RWPE1 (cell line): ENCODE results near the gene SETD4.

Experiments
- CTCF ChIA-PET: fragments of 350-600 bp; sonication (Branson Sonifier 250); formaldehyde crosslinking; extraction: SDS; loops from one replicate; lab custom pipeline; 2021; lab: Yijun Ruan, JAX
- POLR2A ChIA-PET: fragments of 400-600 bp; formaldehyde crosslinking; extraction: SDS; loops from one replicate; lab custom pipeline; 2020; ENCODE audit warnings: antibody characterized with exemption; ENCODE audit not compliant: low non-redundant PET; lab: Yijun Ruan, JAX
- DNase-seq: peaks from one replicate; pipeline ENCODE4 v3.0.0; 2012; ENCODE audit warnings: low spot score
- H3K27ac ChIP-seq: fragments of 450-650 bp; 2 replicates; pipeline ENCODE4 v1.5.1; 2017
- CTCF ChIP-seq: fragments of 450-650 bp; conservative IDR thresholded peaks from 2 replicates; pipeline ENCODE4 v1.5.1; 2017; ENCODE audit warnings: low read depth, mild to moderate bottlenecking

Gene SETD4

GRCh38 chr21:36023092-36023480 is 37.2 kb downstream of the SETD4 start:
- ChIA-PET POLR2A (no interaction called here), CTCF (no interaction called here)
- no peak for TF ChIP-seq CTCF
- H3K27ac ChIP-seq: peak overlapping the region; percentile 56
- no peak for DNase-seq

GRCh38 chr21:36022427-36023091 is 37.8 kb downstream of the SETD4 start:
- no peak for DNase-seq
- H3K27ac ChIP-seq: no peak overlapping the region
- CTCF ChIA-PET: interaction anchor here (0.6 kb wide), 2 partner anchors 76 to 659 kb away, joined by 3 to 4 read pairs; no protein-coding TSS in a partner anchor
- TF ChIP-seq CTCF: no peak
- POLR2A ChIA-PET: no interaction called here

DNA sequence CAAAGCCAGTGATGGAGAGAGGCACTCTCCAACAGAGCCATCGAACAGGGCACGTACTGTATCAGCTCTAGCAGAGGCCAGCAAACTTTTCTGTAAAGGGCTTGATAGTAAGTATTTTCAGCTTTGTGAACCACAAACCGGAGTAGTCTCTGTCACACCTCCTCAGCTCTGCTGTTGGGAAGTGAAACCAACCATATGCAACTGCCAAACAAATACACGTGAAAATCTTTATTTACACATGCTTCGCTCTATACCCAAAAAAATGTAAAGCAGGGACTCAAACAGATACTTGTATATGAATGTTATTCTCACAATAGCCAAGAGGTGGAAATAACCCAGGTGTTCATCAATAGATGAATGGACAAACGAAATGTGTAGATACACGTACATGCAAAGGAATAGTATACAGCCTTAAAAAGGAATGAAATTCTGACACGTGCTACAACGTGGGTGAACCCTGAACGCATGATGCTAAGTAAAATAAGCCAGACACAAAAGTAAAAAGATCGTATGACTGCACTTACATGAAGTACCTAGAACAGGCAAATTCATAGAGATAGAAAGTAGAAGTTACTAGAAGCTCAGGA is 39.0 kb downstream of the SETD4 start:
- ChIA-PET POLR2A (no interaction called here), CTCF (no interaction called here)
- no peak for DNase-seq
- H3K27ac ChIP-seq: no peak overlapping the region
- no peak for TF ChIP-seq CTCF

GRCh38 chr21:36015045-36015444 is 45.3 kb downstream of the SETD4 start:
- ChIA-PET POLR2A (no interaction called here), CTCF (no interaction called here)
- H3K27ac ChIP-seq: no peak overlapping the region

GRCh38 chr21:36010801-36011200 is 49.5 kb downstream of the SETD4 start:
- TF ChIP-seq CTCF: no peak
- H3K27ac ChIP-seq: no peak overlapping the region
- no peak for DNase-seq
- CTCF ChIA-PET: no interaction called here
- POLR2A ChIA-PET: no interaction called here

More at GRCh38 chr21:36015045-36015444, 45.3 kb downstream of the SETD4 start:
- TF ChIP-seq CTCF: no peak
- DNase-seq: no peak

GRCh38 chr21:36008505-36008904 is 51.8 kb downstream of the SETD4 start:
- ChIA-PET POLR2A (no interaction called here), CTCF (no interaction called here)
- no peak for TF ChIP-seq CTCF
- DNase-seq: no peak
- no peak overlapping the region for H3K27ac ChIP-seq
